ENCODE measurements around the gene BCAS3.
A peak's percentile ranks its signal among the peaks of the same experiment; 100 is the strongest.
"Not testable (repeated sequence)": the region's sequence is repeated elsewhere in the genome, so short reads cannot be mapped to it uniquely, and the experiment has no call there.

BCAS3 gene

DNA sequence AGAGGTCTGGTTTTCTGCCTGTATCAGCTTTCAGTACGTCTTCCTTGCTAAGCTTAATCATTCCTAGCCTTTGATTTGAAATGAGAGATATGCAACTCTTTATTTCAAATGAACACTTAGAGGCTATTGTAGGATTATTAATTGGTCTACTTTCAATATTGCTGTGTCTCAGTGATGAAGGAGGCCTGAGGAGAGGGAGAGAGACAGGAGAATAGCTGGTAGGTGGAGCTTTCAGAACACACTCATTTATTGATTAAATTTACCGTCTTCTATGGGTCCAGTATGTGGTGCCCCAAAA lies 187.0 kb downstream of the BCAS3 start:
- Histone ChIP-seq H3K9me3 (ENCODE audit: low read length) (no peaks in the 10 kb centered on the region), H3K79me2 (ENCODE audit: insufficient read depth, low read length) (no peaks in the 10 kb centered on the region), H2AFZ (ENCODE audit: low read length) (no peak overlapping the region), H3K9me2 (ENCODE audit: low read depth, low read length) (no peaks in the 10 kb centered on the region), H3K4me3 (ENCODE audit: low read depth, low read length, poor library complexity, severe bottlenecking) (no peak overlapping the region), H3K27ac (ENCODE audit: low read depth, low read length, poor library complexity, severe bottlenecking) (no peak overlapping the region), H3K4me2 (ENCODE audit: low read length) (no peak overlapping the region), H4K20me1 (ENCODE audit: insufficient read depth, low read length) (no peaks in the 10 kb centered on the region), H3K9ac (ENCODE audit: low read length) (no peak overlapping the region), H3K27me3 (ENCODE audit: insufficient read depth, low read length) (no peaks in the 10 kb centered on the region), H3K36me3 (ENCODE audit: insufficient read depth, low read length) (no peaks in the 10 kb centered on the region), H3K4me1 (ENCODE audit: insufficient read depth, low read length, severe bottlenecking) (no peaks in the 10 kb centered on the region), H3F3A (ENCODE audit: insufficient read depth, low read length) (no peaks in the 10 kb centered on the region)
- TF ChIP-seq EZH2 (IDR thresholded peaks at IDR 0.05; ENCODE audit: borderline replicate concordance, low read length), result no peak
- TF ChIP-seq CTCF (IDR thresholded peaks at IDR 0.05; ENCODE audit: low read length), result no peak

DNA sequence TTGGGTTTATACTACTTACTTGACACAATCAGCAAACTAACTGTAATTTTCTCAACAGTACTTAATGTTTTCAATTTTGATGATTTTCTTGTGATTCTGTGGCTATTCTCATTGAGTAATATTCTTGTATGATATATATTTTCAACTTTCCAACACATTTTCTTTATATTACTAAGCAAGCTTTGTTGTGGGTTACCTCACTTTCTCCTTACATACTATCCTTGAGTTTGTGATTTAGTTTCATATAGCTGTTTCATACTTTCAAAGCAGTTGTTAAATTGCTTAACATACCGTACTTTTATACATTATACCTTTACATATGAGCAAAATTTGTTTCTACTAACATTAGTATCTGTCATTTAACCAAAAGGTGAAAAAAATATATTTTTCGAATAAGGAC lies 197.1 kb downstream of the BCAS3 start:
- Histone ChIP-seq H3K27me3 (ENCODE audit: insufficient read depth, low read length) (no peaks in the 10 kb centered on the region), H3K4me2 (ENCODE audit: low read length) (no peak overlapping the region), H2AFZ (ENCODE audit: low read length) (no peak overlapping the region), H4K20me1 (ENCODE audit: insufficient read depth, low read length) (no peaks in the 10 kb centered on the region), H3K9ac (ENCODE audit: low read length) (no peak overlapping the region), H3K4me3 (ENCODE audit: low read depth, low read length, poor library complexity, severe bottlenecking) (no peak overlapping the region), H3F3A (ENCODE audit: insufficient read depth, low read length) (no peaks in the 10 kb centered on the region), H3K4me1 (ENCODE audit: insufficient read depth, low read length, severe bottlenecking) (no peaks in the 10 kb centered on the region), H3K9me2 (ENCODE audit: low read depth, low read length) (no peaks in the 10 kb centered on the region), H3K79me2 (ENCODE audit: insufficient read depth, low read length) (no peaks in the 10 kb centered on the region), H3K9me3 (ENCODE audit: low read length) (no peaks in the 10 kb centered on the region), H3K27ac (ENCODE audit: low read depth, low read length, poor library complexity, severe bottlenecking) (no peak overlapping the region), H3K36me3 (ENCODE audit: insufficient read depth, low read length) (no peaks in the 10 kb centered on the region)
- TF ChIP-seq EZH2 (IDR thresholded peaks at IDR 0.05; ENCODE audit: borderline replicate concordance, low read length), result no peak
- TF ChIP-seq CTCF (IDR thresholded peaks at IDR 0.05; ENCODE audit: low read length), result no peak

GRCh38 chr17:60886731-60887613 lies 209.3 kb downstream of the BCAS3 start:
- Histone ChIP-seq H3K9ac (ENCODE audit: low read length) (peak overlapping the region; percentile 99), H3K4me1 (ENCODE audit: insufficient read depth, low read length, severe bottlenecking) (peaks cover 21% of the 10 kb centered on the region), H3K27ac (ENCODE audit: low read depth, low read length, poor library complexity, severe bottlenecking) (peak overlapping the region; percentile 94), H3K36me3 (ENCODE audit: insufficient read depth, low read length) (peaks cover 14% of the 10 kb centered on the region), H3K4me3 (ENCODE audit: low read depth, low read length, poor library complexity, severe bottlenecking) (peak overlapping the region; percentile 98), H2AFZ (ENCODE audit: low read length) (peak overlapping the region; percentile 94), H3K4me2 (ENCODE audit: low read length) (peak overlapping the region; percentile 98), H3K79me2 (ENCODE audit: insufficient read depth, low read length) (peaks cover 23% of the 10 kb centered on the region)
- not testable (repeated sequence) for H3F3A ChIP-seq (ENCODE audit: insufficient read depth, low read length); H4K20me1 ChIP-seq (ENCODE audit: insufficient read depth, low read length); H3K9me3 ChIP-seq (ENCODE audit: low read length); H3K9me2 ChIP-seq (ENCODE audit: low read depth, low read length); H3K27me3 ChIP-seq (ENCODE audit: insufficient read depth, low read length)

GRCh38 chr17:60887614-60888028 lies 210.0 kb downstream of the BCAS3 start:
- Histone ChIP-seq H4K20me1 (ENCODE audit: insufficient read depth, low read length) (no peaks in the 10 kb centered on the region), H3K9ac (ENCODE audit: low read length) (peak overlapping the region; percentile 99), H3K9me3 (ENCODE audit: low read length) (no peaks in the 10 kb centered on the region), H3K27me3 (ENCODE audit: insufficient read depth, low read length) (no peaks in the 10 kb centered on the region), H3K4me1 (ENCODE audit: insufficient read depth, low read length, severe bottlenecking) (peaks cover 21% of the 10 kb centered on the region), H3F3A (ENCODE audit: insufficient read depth, low read length) (peaks cover 3% of the 10 kb centered on the region; the same call in 1 of the 2 replicates), H3K27ac (ENCODE audit: low read depth, low read length, poor library complexity, severe bottlenecking) (peak overlapping the region; percentile 94), H3K4me3 (ENCODE audit: low read depth, low read length, poor library complexity, severe bottlenecking) (peak overlapping the region; percentile 98), H3K36me3 (ENCODE audit: insufficient read depth, low read length) (peaks cover 18% of the 10 kb centered on the region), H2AFZ (ENCODE audit: low read length) (peak overlapping the region; percentile 94), H3K4me2 (ENCODE audit: low read length) (peak overlapping the region; percentile 98), H3K9me2 (ENCODE audit: low read depth, low read length) (no peaks in the 10 kb centered on the region), H3K79me2 (ENCODE audit: insufficient read depth, low read length) (peaks cover 23% of the 10 kb centered on the region)
- TF ChIP-seq CTCF (IDR thresholded peaks at IDR 0.05; ENCODE audit: low read length), result no peak
- no peak for TF ChIP-seq EZH2 (IDR thresholded peaks at IDR 0.05; ENCODE audit: borderline replicate concordance, low read length)

All from OCI-LY1 (cell line).